Stimulated activated CD4-positive, alpha-beta T cell treated with anti-CD3 and anti-CD28 coated beads, Interleukin-12 subunit alpha, Interleukin-12 subunit beta, amount 100 ng/mL, for 24 hours (primary cell): ENCODE data around the gene MATN1.
"Not testable (repeated sequence)": the region's sequence is repeated elsewhere in the genome, so short reads cannot be mapped to it uniquely, and the experiment has no call there.

ENCODE experiments used
- DNase-seq, 2 experiments: peaks; one replicate each; pipeline ENCODE4 v3.0.0-alpha.2; 2020; ENCODE audit warnings: low read depth in 2 of 2

The MATN1 gene

DNA sequence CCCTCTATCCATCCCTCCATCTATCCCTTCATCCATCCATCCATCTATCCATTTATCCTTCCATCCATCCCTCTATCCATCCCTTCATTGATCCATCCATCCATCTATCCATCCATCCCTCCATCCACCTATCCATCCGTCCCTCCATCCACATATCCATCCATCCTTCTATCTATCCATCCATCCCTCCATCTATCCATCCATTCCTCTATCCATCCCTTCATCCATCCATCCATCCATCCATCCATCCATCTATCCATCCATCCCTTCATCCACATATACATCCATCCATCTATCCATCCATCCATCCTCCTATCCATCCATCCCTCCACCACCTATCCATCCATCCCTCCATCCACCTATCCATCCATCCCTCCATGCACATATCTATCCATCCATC is 23.6 kb downstream of the MATN1 start:
- no peak for DNase-seq

DNA sequence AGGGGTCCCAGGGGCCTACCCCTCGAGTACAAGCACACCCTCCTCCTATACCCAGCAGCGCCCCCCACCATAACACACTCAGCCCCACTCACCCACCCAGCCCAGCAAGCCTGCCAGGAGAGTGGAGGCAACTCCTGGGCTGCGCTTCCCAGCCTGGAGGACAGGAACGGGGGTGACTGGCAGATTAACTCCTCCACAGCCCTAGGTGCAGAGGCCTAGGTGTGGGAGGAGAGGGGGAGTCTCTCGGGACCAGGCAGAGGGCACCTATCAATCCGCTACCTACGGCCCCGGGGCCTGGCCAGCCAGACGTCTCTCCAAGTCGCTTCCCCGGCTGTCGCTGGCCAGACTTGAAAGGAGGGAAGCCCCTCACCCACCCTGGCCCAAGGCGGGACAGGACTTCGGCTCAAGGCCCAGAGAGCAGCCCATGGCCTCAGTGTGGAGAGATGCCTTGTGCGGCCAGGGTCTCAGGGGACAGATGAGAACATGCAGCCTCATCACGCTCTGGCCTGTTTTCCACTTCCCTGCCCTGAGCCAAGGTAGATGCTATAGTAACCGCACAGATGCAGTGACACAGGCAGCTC is 24.9 kb downstream of the MATN1 start:
- DNase-seq: no peak

GRCh38 chr1:30697571-30698376 is 25.6 kb downstream of the MATN1 start:
- DNase-seq: no peak

- DNase-seq: no peak
Measured at GRCh38 chr1:30696831-30697230, 26.6 kb downstream of the MATN1 start.

GRCh38 chr1:30695439-30695841 is 27.9 kb downstream of the MATN1 start:
- no peak for DNase-seq

GRCh38 chr1:30694280-30695175 is 28.9 kb downstream of the MATN1 start:
- DNase-seq: no peak

DNA sequence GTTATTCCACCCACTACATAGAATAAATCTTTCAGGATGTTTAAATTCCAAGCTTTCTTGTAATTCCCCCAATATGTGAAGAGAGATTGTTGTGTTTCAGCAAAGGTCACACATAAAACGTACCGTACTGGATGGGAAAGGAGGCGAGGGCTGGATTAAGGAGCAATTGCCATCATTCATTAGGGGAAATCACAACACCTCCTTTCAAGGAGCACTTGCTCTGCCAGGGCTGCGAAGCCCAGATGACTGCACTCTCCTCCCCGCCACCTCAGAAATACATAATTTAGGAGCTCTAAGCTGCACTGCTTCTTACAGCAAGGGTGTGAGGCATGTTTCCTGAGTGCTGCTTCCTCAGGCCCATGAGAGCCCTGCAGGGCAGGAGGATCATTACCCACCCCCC is 29.6 kb downstream of the MATN1 start:
- DNase-seq: no peak

- no peak for DNase-seq
Measured at GRCh38 chr1:30693366-30693765, 30.0 kb downstream of the MATN1 start.

DNA sequence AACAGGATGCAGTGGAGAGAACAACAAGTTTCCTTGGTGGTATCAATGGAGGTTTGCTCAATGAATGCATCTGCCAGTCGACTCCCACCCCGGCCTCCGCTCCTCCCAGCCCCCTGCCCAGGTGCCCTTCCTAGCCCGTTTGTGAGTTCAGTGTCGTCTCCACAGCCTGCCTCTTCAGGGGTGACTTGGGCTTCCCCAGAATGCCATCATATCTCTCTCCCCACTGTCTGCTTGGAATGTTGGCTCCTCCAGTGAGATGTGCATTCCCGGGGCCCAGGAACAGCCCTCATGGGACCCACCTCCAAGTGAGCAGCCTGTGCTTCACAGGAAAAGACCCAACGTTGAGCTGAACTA is 30.5 kb downstream of the MATN1 start:
- DNase-seq: no peak

DNA sequence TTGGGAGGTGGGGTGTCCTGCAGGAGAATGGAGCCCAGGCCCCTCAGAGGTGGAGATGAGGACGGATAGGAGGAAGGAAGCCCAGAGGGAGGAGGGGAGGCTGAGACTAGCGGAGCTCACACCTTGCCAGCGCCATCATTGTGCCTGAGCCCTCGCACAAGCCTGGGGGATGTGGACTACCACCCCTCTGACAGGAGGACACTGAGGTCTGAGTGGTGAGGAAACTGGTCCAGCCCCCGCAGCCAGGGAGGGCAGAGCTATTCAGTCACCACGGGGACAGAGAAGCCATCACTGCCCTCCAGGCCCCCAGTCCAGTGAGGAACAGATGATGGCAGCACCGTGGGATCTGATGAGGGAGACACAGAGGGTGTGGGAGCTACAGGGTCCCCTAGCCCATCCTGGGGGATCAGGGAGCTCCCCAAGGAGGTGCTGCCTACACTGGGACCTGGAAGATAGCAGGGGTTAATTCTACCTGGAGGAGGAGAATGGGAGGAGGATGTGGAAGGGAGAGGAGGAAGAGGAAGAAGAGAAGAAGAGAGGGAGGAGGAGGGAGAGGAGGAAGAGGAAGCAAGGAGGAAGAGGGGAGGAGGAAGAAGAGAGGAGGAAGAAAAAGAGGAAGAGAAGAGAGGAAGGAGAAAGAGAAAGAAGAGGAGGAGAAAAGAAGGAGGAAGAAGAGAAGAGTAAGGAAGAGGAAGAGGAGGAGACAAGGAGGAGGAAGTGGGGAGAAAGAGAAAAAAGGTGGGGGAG is 31.0 kb downstream of the MATN1 start:
- no peak for DNase-seq

DNA sequence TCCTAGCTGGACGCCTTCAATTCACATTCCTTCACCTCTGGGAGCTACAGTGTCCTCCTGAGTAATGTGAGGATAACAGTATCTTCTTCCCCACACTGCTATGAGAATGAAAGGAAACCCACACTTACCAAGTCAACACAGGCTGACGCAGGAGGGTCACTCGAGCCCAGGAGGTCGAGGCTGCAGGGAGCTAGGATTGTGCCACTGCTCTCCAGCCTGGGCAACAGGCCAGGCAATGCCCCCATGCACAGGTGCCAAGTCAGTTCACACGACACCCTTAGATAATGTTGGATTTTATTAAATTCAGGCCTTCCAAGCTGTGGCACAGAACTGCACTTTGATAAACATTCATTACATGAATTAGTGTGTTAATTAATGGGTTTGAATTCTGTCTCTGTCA is 31.9 kb downstream of the MATN1 start:
- DNase-seq: no peak

DNA sequence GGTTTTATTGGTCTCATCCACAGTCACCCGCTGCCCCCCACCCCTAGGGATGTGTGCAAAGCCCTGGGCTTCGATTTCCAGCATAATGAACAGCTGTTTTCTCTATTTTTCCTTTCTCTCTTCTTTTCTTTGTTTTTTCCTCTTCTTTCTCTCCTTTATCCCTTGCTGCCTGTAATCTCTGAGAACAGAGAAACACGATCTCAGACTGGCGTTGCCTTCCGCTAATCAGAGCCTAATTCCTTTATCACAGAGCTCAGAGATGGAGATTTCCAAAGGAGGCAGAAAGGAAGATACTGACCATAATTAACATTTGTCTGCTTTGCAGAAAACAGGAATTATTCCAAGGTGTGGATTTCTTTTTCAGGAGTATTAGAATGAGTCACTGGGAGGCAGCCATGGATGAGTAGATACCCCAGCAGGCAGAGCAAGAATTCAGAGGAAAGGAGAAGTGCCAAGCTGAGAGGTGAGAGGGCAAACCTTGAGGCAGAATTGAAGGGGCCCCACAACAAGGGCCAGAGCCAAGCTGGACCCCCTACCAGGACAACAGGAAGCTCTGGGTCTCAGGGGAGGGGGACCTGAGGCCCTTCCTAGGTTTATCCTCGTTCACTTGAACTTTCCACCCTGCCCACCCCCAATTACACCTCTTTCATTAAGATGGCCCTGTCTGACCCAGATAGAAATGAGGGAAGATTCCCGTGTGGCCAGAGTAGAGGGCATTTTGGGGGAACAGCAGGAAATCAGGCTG is 33.3 kb downstream of the MATN1 start:
- no peak for DNase-seq

DNA sequence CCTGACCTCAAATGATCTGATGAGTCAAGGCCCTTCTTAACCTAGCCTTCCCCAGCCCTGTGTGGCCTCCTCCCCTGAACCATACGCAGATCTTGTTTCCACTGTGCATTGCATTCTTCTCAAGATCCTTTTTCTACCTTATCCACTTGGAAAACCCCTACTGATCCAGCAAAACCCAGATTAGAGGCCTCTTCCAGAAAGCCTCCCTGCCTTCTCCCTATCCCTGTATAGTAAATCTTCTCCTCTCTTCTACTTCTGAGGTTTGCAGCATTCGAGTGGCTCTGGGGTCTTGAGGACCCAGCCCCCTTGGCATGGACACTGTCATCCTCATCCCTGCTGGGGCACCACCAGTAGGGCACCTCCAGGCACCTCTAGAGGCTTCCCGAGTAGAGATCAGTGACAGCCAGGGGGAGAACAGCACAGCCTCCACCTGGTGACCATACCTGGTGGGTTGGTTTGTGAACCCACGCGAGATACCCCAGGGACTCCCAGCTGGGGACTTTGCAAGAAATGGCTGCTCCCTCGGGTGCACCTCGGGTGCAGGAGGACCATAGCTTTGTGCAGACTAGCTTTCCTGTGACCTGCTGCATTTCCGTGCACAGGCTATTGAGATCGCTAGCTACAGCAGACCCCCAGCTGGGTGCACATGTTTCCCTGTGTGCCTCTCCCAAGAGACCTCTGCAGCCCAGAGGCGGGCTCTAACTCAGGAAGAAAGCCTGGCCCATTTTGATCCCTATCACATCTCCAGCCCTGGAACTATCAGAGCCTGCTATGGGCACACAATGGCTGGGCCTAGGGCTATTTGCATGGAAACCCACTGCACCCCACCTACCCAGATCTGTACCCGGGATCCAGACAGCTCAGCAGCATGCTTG is 34.2 kb downstream of the MATN1 start:
- DNase-seq: no peak

GRCh38 chr1:30688516-30688915 is 34.9 kb downstream of the MATN1 start:
- DNase-seq: not testable (repeated sequence)

- no peak for DNase-seq
Measured at GRCh38 chr1:30687886-30688285, 35.5 kb downstream of the MATN1 start.

- no peak for DNase-seq
Measured at GRCh38 chr1:30686236-30686935, 37.0 kb downstream of the MATN1 start.

DNA sequence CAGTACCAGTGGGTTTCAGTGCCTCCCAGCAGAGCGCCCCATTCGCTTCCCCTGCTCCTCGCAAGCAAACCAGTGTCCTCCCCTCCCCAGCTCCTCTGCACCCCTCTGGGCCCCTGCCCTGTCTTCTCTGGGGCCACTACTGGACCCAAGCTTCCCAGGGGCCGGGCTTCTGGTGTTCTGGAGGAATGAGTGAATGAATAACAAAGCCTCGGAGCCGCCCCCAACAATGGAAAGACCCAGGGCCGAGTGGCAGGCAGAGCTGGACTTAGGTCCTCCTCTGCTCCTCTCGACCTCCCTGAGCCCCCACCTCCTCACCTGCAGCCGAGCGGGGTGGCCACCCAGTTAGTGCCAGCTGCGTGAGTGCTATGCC is 37.6 kb downstream of the MATN1 start:
- DNase-seq: no peak

GRCh38 chr1:30684881-30685795 is 38.2 kb downstream of the MATN1 start:
- DNase-seq: no peak

- no peak for DNase-seq
Measured at GRCh38 chr1:30684259-30684658, 39.1 kb downstream of the MATN1 start.
